ENCODE results near the gene LMF1.

LMF1 gene

DNA sequence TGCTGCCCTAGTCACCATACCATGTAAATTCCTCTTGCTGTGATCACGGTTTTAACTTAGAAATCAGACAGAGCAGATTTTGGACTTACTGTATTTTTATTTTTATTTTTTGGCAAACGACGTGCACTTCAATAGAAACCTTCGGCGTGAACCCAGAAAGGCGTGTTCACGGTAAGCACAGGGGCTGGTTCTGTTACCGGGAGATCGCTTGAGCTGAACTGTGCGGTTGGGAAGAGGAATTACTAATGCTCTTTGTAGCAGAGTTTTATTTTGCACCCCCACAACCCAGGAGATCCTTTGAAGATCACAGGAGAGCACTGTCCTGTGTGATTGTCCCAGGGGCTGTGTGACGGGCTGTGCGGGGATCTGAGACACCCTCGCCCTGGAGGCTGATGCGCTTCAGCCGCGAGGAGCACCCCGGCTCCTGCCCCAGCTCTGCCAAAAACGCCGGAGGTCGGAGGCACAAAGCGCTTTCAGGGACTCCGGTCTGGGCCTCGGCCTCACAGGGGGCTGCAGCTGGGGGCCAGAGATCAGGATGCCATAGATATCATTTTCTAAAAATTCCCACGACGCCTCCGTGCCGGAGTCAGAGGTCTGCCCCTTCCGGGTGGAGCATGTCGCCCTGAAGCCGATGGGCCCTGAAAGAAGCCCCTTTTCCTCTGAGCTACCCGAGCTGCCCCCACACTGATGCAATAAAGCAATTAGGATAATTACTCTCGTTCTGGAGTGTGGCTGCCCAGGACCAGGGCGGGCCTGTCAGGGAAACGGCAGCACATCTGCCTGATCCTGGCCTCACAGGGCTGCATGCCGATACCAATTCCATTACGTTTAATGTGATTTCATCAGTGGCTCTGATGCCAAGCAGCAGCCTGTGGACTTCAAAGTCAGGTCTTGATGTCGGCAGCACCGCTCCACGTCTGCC lies 71.8 kb downstream of the LMF1 start:
- no peak for DNase-seq (ENCODE audit: extremely low read depth, low read depth)
- TF ChIP-seq, protein P1, sequence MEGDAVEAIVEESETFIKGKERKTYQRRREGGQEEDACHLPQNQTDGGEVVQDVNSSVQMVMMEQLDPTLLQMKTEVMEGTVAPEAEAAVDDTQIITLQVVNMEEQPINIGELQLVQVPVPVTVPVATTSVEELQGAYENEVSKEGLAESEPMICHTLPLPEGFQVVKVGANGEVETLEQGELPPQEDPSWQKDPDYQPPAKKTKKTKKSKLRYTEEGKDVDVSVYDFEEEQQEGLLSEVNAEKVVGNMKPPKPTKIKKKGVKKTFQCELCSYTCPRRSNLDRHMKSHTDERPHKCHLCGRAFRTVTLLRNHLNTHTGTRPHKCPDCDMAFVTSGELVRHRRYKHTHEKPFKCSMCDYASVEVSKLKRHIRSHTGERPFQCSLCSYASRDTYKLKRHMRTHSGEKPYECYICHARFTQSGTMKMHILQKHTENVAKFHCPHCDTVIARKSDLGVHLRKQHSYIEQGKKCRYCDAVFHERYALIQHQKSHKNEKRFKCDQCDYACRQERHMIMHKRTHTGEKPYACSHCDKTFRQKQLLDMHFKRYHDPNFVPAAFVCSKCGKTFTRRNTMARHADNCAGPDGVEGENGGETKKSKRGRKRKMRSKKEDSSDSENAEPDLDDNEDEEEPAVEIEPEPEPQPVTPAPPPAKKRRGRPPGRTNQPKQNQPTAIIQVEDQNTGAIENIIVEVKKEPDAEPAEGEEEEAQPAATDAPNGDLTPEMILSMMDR (IDR thresholded peaks at IDR 0.05; ENCODE audit: low read depth, low read length, missing control alignments), result no peak
- H3K4me3 ChIP-seq (replicated peaks; ENCODE audit: low read depth, low read length), result no peak overlapping the region

DNA sequence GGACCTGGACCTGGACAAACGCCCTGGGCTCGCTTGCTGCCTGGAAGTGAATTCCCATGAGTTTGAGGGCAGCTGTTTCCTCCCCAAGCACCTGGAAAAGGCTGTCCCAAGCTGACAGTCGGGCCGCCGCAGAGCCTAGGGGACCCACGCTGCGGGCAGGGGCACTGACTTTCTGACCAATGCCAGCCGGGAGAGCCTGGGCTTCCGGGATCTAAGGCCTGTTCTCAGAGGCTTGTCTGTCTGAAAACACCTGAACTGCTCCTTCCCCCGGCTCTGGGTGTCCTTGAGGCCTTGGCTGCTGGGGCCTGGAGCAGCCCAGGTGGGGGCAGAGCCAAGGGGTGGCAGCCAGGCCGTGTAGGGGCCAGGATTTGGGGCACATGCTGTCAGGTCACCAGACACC lies 72.6 kb downstream of the LMF1 start:
- DNase-seq (ENCODE audit: extremely low read depth, low read depth), result no peak
- H3K4me3 ChIP-seq (replicated peaks; ENCODE audit: low read depth, low read length), result no peak overlapping the region
- TF ChIP-seq, protein P1 (IDR thresholded peaks at IDR 0.05; ENCODE audit: low read depth, low read length, missing control alignments), result no peak

DNA sequence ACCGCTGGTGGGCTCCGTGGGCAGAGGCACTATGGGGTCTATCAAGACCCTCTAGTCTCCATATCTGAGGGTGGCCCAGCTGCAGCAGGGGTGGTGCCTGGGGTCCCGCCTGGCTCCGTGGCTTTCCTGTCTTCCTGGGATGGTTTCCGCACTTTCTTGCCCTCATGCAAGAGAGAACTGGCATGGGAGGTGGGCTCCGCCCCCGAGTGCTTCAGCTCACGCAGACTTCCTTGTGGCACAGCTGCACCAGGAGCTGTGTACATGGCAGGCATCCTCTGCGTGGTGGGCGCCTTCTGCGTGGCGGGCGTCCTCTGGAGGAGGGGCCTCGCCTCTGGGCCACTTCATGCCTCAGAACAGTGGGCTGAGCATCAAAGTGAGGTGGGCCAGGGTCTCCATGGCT lies 73.1 kb downstream of the LMF1 start:
- TF ChIP-seq, protein P1 (IDR thresholded peaks at IDR 0.05; ENCODE audit: low read depth, low read length, missing control alignments), result no peak
- H3K4me3 ChIP-seq (replicated peaks; ENCODE audit: low read depth, low read length), result no peak overlapping the region
- no peak for DNase-seq (ENCODE audit: extremely low read depth, low read depth)

DNA sequence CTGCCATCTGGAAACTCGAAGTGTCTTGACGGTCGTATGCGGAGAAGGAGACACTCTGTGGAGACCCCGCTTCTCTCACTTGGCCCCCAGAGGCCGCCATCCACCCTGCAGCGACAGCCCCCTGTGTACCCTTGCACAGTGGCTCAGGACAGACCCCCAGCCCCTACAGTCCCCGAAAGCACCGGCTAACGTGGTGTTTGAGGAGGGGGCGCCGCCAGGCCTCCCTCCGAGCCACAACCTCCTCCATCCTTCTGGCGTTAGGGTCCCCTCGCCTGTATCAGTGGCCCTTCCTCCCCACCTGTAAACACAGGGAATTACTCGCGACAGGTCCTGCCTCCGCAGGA lies 73.6 kb downstream of the LMF1 start:
- TF ChIP-seq, protein P1 (IDR thresholded peaks at IDR 0.05; ENCODE audit: low read depth, low read length, missing control alignments), result no peak
- no peak overlapping the region for H3K4me3 ChIP-seq (replicated peaks; ENCODE audit: low read depth, low read length)
- no peak for DNase-seq (ENCODE audit: extremely low read depth, low read depth)

DNA sequence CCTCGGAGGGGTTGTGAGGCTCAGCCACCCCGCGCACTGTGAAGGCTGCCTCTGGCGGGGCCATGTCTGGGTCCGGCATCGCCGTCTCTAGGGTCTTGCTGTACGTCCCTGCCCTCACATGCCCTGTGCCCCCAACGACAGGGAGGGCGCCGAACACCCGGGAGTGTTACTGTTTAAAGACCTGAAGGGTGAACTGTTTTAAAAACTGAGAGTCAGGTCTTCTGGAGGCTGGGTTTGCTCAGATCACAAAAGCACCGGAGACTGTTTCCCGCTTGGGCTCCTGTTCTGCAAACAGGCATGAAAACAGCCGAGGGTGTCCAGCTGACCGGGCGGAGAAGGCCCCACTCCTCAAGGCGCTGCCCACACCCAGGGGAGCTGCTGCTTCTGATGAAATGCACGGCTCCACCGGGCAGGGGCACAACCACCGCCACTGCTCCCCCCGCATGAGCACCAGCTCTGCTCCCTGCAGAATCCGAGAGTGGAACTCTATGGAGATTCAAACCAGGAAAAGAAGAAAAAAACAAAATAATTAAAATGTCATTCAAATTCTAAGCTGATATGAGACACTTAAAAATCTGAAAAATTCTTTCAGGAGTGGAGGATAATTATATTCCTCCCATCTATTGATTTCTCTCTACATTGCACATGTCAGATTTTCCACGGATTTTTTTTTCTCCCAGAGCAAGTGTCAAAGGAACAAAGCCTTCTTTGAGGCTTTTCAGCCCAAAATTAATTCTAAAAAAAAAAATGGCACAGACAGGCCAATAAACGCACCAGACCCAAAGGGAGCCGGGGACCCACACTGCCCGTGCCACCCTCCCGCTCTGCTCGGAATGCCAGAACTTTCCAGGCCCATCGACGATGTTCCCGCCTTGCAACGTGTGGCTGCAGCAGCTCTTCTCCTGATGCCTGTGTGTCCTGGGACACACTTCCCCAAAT lies 74.3 kb downstream of the LMF1 start:
- TF ChIP-seq, protein P1 (IDR thresholded peaks at IDR 0.05; ENCODE audit: low read depth, low read length, missing control alignments), result no peak
- H3K4me3 ChIP-seq (replicated peaks; ENCODE audit: low read depth, low read length), result no peak overlapping the region
- no peak for DNase-seq (ENCODE audit: extremely low read depth, low read depth)

DNA sequence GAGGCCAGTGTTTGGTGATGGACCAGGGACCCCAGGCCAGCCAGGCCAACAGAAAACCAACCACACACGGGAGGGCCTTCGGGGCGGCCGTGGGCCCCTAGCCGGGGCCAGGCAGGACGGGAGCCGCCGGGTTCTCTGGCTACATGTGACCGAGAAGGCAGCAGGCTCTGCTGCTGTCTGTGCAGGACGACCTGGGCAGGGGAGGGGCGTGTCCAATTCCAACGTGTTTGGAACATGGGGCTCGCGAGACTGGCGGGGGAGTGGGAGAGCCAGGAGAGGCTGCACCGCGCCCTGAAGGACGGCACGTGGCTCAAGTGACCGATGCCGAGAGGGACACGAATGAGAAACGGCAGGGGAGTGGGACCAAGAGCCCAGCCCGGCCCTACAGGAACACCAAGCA lies 75.4 kb downstream of the LMF1 start:
- TF ChIP-seq, protein P1 (IDR thresholded peaks at IDR 0.05; ENCODE audit: low read depth, low read length, missing control alignments), result no peak
- no peak overlapping the region for H3K4me3 ChIP-seq (replicated peaks; ENCODE audit: low read depth, low read length)
- DNase-seq (ENCODE audit: extremely low read depth, low read depth), result no peak

Data from HFF-Myc (cell line).